Right lobe of liver (tissue), 6 donors: Measurements from ENCODE around the gene ABLIM2. TPM values are rescaled to one million over a fixed set of nuclear protein-coding genes. Genes with fewer than 3 reads are reported as not detected.

Source experiments
- ATAC-seq, 4 donors: fragments of 200-7000 bp; cut with Tn5 transposase; one replicate each; pipeline ENCODE4 v1.9.1; 2020; ENCODE audit warnings: mild to moderate bottlenecking in 4 of 4, moderate library complexity in 4 of 4
- DNase-seq, 3 donors: peaks; one replicate each; pipeline ENCODE4 v3.0.0-alpha.2; 2020
- H3K27ac ChIP-seq, 3 donors: fragments of 200-600 bp; one replicate each; pipeline ENCODE4 v1.8.0; 2022
- H3K27me3 ChIP-seq, 2 donors: fragments of 200-600 bp; one replicate each; pipeline ENCODE4 v1.8.0; 2022
- H3K36me3 ChIP-seq, 4 donors: fragments of 200-600 bp; sonication (generic) in 1 of 4; one replicate each; pipeline versions ENCODE4 v1.5.1 to v1.8.0; 2017 to 2022; ENCODE audit warnings: control low read depth in 1 of 4
- H3K4me1 ChIP-seq, 4 donors: fragments of 200-600 bp; sonication (generic) in 1 of 4; one replicate each; pipeline versions ENCODE4 v1.5.1 to v1.8.0; 2017 to 2022; ENCODE audit warnings: control low read depth in 1 of 4
- H3K4me3 ChIP-seq, 3 donors: fragments of 200-600 bp; one replicate each; pipeline ENCODE4 v1.8.0; 2022
- H3K9me3 ChIP-seq, 4 donors: fragments of 200-600 bp; sonication (generic) in 1 of 4; one replicate each; pipeline versions ENCODE4 v1.5.1 to v1.8.0; 2017 to 2022; ENCODE audit warnings: control low read depth in 1 of 4
- POLR2A ChIP-seq: fragments of 450-650 bp; IDR thresholded peaks from one replicate; pipeline ENCODE4 v1.6.1; 2017; ENCODE audit warnings: antibody characterized with exemption, mild to moderate bottlenecking
- WGBS: methylation state at CpG from one replicate; pipeline ENCODE4 v1.1.6; 2018; ENCODE audit warnings: low coverage, low lambda C conversion rate; ENCODE audit not compliant: insufficient coverage; ENCODE audit errors: missing lambda C conversion rate; 5-methylcytosine and 5-hydroxymethylcytosine counted together
- intact Hi-C, 2 donors: fragments of 100-400 bp; cut with DNase I; formaldehyde crosslinking; loops; one replicate each; pipeline versions ENCODE4 v1.11.2 to v1.14.1; 2022
- total RNA-seq, 6 experiments: library from RNA; depleted of rRNA in 2 of 6; stranded (reverse); fragments of >200 nt in 2 of 6; fragmentation: NEBNext Ultra II Directional in 3 of 6; extraction: Animal tissue kit (Norgen Biotek cat#: 25700) in 3 of 6; gene quantifications; one replicate each; pipeline versions ENCODE4 v1.1.0 to v1.2.4, GENCODE V29; 2016 to 2023
- TF ChIP-seq, protein P1 (sequence below), 4 donors: fragments of 200-600 bp in 3 of 4; fragments of 450-650 bp in 1 of 4; IDR thresholded peaks; one replicate each; pipeline versions ENCODE4 v1.5.1 to v1.8.0; 2016 to 2022; ENCODE audit warnings: antibody characterized with exemption in 4 of 4, mild to moderate bottlenecking in 2 of 4
- donor health status: DM: no; HTN: yes; CAD: no.
- donor health status: DM: no; HTN: no; CAD: no.
- donor health status: DM: no; HTN: no; CAD: no.
- donor health status: DM: no; HTN: yes; CAD: no.
- donor health status: DM: no; HTN: yes; CAD: no.

ABLIM2 gene
- total RNA-seq, 6 experiments from 2014 or later: 0.93 to 3.5 (median 2.3) TPM

DNA sequence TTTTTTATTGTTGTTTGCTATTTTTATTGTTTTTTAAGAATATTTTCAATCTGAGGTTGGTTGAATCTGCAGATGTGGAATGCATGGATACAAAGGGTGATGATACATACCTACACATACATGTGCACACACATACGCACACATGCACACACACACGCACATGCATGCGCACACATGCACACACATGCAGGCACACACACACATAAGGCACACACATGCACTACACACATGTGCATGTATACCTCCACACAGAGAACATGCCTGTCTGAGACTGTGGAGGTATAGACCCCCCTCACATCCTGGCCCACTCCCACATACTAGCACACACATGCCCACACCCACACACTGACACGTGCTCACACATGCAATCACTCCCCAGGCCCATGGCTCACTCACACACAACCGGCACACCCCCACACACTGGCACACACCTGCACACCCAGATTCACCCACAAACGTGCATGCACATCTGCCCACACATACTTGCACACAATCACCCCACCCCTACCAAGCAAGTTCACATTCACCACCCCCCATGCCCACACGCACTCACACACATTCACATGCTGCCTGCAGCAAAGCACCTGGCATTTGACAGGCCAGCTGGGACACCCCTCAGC is 121.4 kb downstream of the ABLIM2 start:
- DNase-seq: no peak
- TF ChIP-seq, protein P1, sequence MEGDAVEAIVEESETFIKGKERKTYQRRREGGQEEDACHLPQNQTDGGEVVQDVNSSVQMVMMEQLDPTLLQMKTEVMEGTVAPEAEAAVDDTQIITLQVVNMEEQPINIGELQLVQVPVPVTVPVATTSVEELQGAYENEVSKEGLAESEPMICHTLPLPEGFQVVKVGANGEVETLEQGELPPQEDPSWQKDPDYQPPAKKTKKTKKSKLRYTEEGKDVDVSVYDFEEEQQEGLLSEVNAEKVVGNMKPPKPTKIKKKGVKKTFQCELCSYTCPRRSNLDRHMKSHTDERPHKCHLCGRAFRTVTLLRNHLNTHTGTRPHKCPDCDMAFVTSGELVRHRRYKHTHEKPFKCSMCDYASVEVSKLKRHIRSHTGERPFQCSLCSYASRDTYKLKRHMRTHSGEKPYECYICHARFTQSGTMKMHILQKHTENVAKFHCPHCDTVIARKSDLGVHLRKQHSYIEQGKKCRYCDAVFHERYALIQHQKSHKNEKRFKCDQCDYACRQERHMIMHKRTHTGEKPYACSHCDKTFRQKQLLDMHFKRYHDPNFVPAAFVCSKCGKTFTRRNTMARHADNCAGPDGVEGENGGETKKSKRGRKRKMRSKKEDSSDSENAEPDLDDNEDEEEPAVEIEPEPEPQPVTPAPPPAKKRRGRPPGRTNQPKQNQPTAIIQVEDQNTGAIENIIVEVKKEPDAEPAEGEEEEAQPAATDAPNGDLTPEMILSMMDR (IDR thresholded peaks at IDR 0.05): no peak
- TF ChIP-seq POLR2A: no peak
- Histone ChIP-seq H3K9me3 (no peaks in the 10 kb centered on the region), H3K27ac (no peak overlapping the region), H3K4me3 (no peak overlapping the region), H3K27me3 (no peaks in the 10 kb centered on the region), H3K4me1 (no peaks in the 10 kb centered on the region), H3K36me3 (no peaks in the 10 kb centered on the region)
- 70% methylated on average over 5 of the region's 7 CpGs for WGBS
- no peak for ATAC-seq
- intact Hi-C loops: no loop called here

DNA sequence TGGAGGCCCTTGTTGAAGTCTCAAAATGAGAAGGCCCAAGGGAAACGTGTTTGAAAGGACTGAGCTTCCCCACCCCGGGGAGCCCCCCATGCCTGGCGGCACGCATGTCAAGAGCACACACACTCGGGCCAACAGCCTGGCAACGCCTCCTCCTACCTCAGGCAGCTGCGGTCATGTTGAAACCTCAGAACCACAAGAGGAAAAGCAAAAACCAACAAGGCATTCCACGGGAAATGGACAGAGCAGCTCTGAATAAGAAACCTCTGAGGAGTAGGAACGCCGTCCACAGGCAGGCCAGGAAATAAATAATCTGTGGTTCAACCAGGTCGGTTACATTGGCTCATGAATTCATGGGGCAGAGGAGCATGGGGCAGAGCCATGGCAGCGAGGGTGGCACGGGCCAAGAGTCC is 123.2 kb downstream of the ABLIM2 start:
- no peaks in the 10 kb centered on the region for H3K9me3 ChIP-seq
- TF ChIP-seq, protein P1 (IDR thresholded peaks at IDR 0.05): no peak
- TF ChIP-seq POLR2A: no peak
- DNase-seq (no peak), ATAC-seq (no peak)
- no peak overlapping the region for H3K27ac ChIP-seq
- H3K27me3 ChIP-seq: no peaks in the 10 kb centered on the region
- H3K36me3 ChIP-seq: no peaks in the 10 kb centered on the region
- 61% methylated on average over 12 of the region's 13 CpGs for WGBS
- no peak overlapping the region for H3K4me3 ChIP-seq
- intact Hi-C loops: no loop called here
- no peaks in the 10 kb centered on the region for H3K4me1 ChIP-seq

DNA sequence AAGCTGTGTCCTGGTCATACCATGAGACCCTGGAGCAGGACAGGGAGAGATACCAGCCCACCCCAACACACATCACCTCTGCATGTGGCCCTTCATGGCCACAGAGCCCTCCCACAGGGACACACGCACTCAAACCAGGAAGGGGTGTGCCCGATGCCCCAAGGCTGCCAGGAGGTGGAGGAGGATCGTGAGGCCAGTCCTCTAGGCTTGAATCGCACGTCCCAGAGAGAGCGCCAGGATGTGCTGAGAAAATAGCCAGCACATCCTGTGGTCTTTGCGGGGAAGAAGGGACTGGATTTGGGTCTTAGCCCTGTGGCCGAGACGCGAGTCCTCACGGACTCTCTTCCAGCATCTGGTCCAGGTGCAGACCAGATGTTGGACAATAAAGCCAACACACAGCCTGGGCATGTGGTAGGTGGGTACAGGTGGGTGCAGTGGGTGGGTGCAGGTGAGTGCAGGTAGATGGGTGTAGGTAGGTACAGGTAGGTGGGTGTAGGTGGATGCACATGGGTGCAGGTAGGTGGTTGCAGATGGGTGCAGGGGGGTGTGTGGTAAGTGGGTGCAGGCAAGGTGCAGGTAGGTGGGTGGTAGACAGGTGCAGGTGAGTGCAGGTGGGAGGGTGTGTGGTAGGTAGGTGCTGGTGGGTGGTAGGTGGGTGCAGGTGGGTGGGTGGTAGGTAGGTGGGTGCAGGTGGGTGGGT is 124.6 kb downstream of the ABLIM2 start:
- no peak for TF ChIP-seq POLR2A
- TF ChIP-seq, protein P1 (IDR thresholded peaks at IDR 0.05): no peak
- no peaks in the 10 kb centered on the region for H3K9me3 ChIP-seq
- DNase-seq (no peak), ATAC-seq (no peak)
- no peaks in the 10 kb centered on the region for H3K27me3 ChIP-seq
- H3K4me1 ChIP-seq: no peaks in the 10 kb centered on the region
- WGBS: 97% methylated on average over 6 of the region's 11 CpGs
- H3K4me3 ChIP-seq: no peak overlapping the region
- no peak overlapping the region for H3K27ac ChIP-seq
- H3K36me3 ChIP-seq: no peaks in the 10 kb centered on the region
- intact Hi-C loops: no loop called here

DNA sequence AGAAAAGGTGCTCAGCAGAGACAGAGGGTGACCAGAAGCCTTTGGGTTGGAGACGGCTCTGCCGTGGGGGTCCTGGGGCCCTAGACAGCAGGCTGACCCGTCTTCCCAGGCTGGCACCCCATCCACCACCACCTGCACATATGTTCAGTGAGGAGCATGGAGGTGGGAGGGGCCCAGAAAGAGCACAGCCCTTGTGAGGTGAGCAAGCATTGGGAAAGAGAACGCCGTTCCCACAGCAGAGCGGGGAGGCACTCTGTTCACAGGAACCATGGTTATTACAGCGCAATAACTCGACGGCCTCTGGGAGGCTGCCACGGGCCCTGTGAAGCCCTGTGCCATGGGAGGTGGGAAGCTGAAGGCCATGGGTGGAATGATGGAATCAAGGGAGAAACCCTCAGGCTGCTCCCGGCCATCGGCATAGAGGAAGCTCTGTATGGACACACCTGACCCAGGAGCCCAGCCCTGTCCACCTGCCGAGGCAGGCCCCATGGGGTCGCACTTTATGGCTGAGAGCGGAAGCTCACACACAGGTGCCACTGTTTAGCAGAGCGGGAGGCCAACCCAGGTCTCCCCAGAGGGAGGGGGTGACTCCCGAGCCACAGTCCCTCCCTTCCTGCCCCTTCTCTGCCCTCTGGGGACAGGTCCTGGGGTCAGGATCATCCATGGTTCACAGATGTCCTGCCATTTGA is 125.4 kb downstream of the ABLIM2 start:
- intact Hi-C loops: no loop called here
- H3K36me3 ChIP-seq: no peaks in the 10 kb centered on the region
- ATAC-seq: peak in 1 of 4 donors; percentile 18
- no peak for DNase-seq
- TF ChIP-seq, protein P1 (IDR thresholded peaks at IDR 0.05): no peak
- no peak for TF ChIP-seq POLR2A
- H3K9me3 ChIP-seq: no peaks in the 10 kb centered on the region
- no peaks in the 10 kb centered on the region for H3K27me3 ChIP-seq
- no peaks in the 10 kb centered on the region for H3K4me1 ChIP-seq
- H3K4me3 ChIP-seq: no peak overlapping the region
- 70% methylated on average over 2 of the region's 17 CpGs for whole genome bisulfite sequencing
- no peak overlapping the region for H3K27ac ChIP-seq
